NB4 (cell line): ENCODE data around the gene LTBP1.
"Not testable (repeated sequence)": the region's sequence is repeated elsewhere in the genome, so short reads cannot be mapped to it uniquely, and the experiment has no call there.

ENCODE experiments used
- DNase-seq: peaks from one replicate; pipeline ENCODE4 v3.0.0; 2010; ENCODE audit warnings: low read depth
- H3K4me3 ChIP-seq: one replicate; pipeline ENCODE4 v1.5.1; 2011; ENCODE audit warnings: mild to moderate bottlenecking, low read depth, low read length, moderate library complexity
- CTCF ChIP-seq: IDR thresholded peaks from one replicate; pipeline ENCODE4 v1.5.1; 2012; ENCODE audit warnings: low read depth, low read length
- MAX ChIP-seq: IDR thresholded peaks from 2 replicates; pipeline ENCODE4 v1.6.1; 2011; ENCODE audit warnings: low read depth, low read length
- MYC ChIP-seq: IDR thresholded peaks from 2 replicates; pipeline ENCODE4 v1.6.1; 2011; ENCODE audit warnings: low read depth, low read length
- POLR2A ChIP-seq: IDR thresholded peaks from 2 replicates; pipeline ENCODE4 v1.6.1; 2011; ENCODE audit warnings: mild to moderate bottlenecking; ENCODE audit not compliant: insufficient read length; ENCODE audit errors: extremely low read depth

LTBP1 gene

GRCh38 chr2:32904074-32904473, 42.7 kb upstream of the LTBP1 start:
- H3K4me3 ChIP-seq: no peak overlapping the region
- TF ChIP-seq MAX (no peak), MYC (no peak), POLR2A (no peak), CTCF (no peak)
- no peak for DNase-seq

- TF ChIP-seq MAX (no peak), CTCF (no peak), POLR2A (no peak), MYC (no peak)
- no peak overlapping the region for H3K4me3 ChIP-seq
- no peak for DNase-seq
Observed at GRCh38 chr2:32904751-32905150, 42.0 kb upstream of the LTBP1 start.

GRCh38 chr2:32905270-32905669, 41.5 kb upstream of the LTBP1 start:
- no peak for DNase-seq
- no peak overlapping the region for H3K4me3 ChIP-seq
- TF ChIP-seq CTCF (no peak), MAX (no peak), MYC (no peak), POLR2A (no peak)

GRCh38 chr2:32910883-32911598, 35.7 kb upstream of the LTBP1 start:
- no peak overlapping the region for H3K4me3 ChIP-seq
- no peak for DNase-seq

GRCh38 chr2:32915694-32916093, 31.1 kb upstream of the LTBP1 start:
- H3K4me3 ChIP-seq: no peak overlapping the region
- no peak for TF ChIP-seq MAX
- TF ChIP-seq CTCF: no peak
- no peak for TF ChIP-seq MYC
- no peak for TF ChIP-seq POLR2A
- no peak for DNase-seq

More at GRCh38 chr2:32910883-32911598, 35.7 kb upstream of the LTBP1 start:
- TF ChIP-seq MAX (no peak), MYC (no peak), POLR2A (no peak), CTCF (no peak)

GRCh38 chr2:32918774-32919173, 28.0 kb upstream of the LTBP1 start:
- TF ChIP-seq MYC (no peak), MAX (no peak), CTCF (no peak), POLR2A (no peak)
- no peak for DNase-seq
- H3K4me3 ChIP-seq: no peak overlapping the region

GRCh38 chr2:32919901-32920300, 26.9 kb upstream of the LTBP1 start:
- DNase-seq: not testable (repeated sequence)

GRCh38 chr2:32921486-32921885, 25.3 kb upstream of the LTBP1 start:
- DNase-seq, H3K4me3 ChIP-seq: not testable (repeated sequence)

More at GRCh38 chr2:32919901-32920300, 26.9 kb upstream of the LTBP1 start:
- not testable (repeated sequence) for H3K4me3 ChIP-seq
